Umbilical cord (tissue), 2 donors: ENCODE results near the gene NHERF1. TPM values are rescaled to one million over a fixed set of nuclear protein-coding genes. Genes with fewer than 3 reads are reported as not detected.

ENCODE experiments used
- DNase-seq: peaks from one replicate; pipeline ENCODE4 v3.0.0-alpha.2; 2015; ENCODE audit warnings: low spot score
- total RNA-seq: library from RNA; depleted of rRNA; stranded (reverse); fragments of >200 nt; gene quantifications from one replicate; pipeline ENCODE4 v1.2.3, GENCODE V29; 2014; ENCODE audit warnings: low replicate concordance; ENCODE audit not compliant: insufficient read depth

The NHERF1 gene
- total RNA-seq, 1 donor from 2014 or later: 12.5 TPM

GRCh38 chr17:74808714-74809430 lies 60.4 kb downstream of the NHERF1 start:
- DNase-seq: no peak

GRCh38 chr17:74810699-74811485 lies 62.5 kb downstream of the NHERF1 start:
- no peak for DNase-seq

- no peak for DNase-seq
Measured at GRCh38 chr17:74812109-74813009, 63.9 kb downstream of the NHERF1 start.

GRCh38 chr17:74814453-74814852 lies 66.0 kb downstream of the NHERF1 start:
- no peak for DNase-seq

GRCh38 chr17:74815067-74815466 lies 66.6 kb downstream of the NHERF1 start:
- DNase-seq: no peak

- no peak for DNase-seq
Measured at GRCh38 chr17:74815550-74816370, 67.3 kb downstream of the NHERF1 start.

- no peak for DNase-seq
Measured at GRCh38 chr17:74816905-74817620, 68.6 kb downstream of the NHERF1 start.

GRCh38 chr17:74818291-74818938 lies 70.0 kb downstream of the NHERF1 start:
- DNase-seq: no peak

Other genes with a start within 250 kb of the NHERF1 start
- 0.24 TPM for gene CD300LB, start 217.2 kb upstream of the NHERF1 start, total RNA-seq
- gene CD300C, start 202.5 kb upstream of the NHERF1 start, total RNA-seq: 0.48 TPM
- not detected for gene CD300H, start 181.1 kb upstream of the NHERF1 start, total RNA-seq
- gene CD300LD, start 156.3 kb upstream of the NHERF1 start, total RNA-seq: not detected
- 0.72 TPM for gene CD300E, start 124.9 kb upstream of the NHERF1 start, total RNA-seq
- gene CD300LF, start 35.7 kb upstream of the NHERF1 start, total RNA-seq: 3.1 TPM
- 4.6 TPM for gene RAB37, start 11.4 kb upstream of the NHERF1 start, total RNA-seq
- gene NAT9, start 27.7 kb downstream of the NHERF1 start, total RNA-seq: 18.1 TPM
- gene GRIN2C, start 111.3 kb downstream of the NHERF1 start, total RNA-seq: 4.1 TPM
- gene FDXR, start 124.4 kb downstream of the NHERF1 start, total RNA-seq: 1.7 TPM
- gene FADS6, start 145.0 kb downstream of the NHERF1 start, total RNA-seq: not detected
- 2.9 TPM for gene USH1G, start 174.6 kb downstream of the NHERF1 start, total RNA-seq
- gene OTOP2, start 175.6 kb downstream of the NHERF1 start, total RNA-seq: 0.72 TPM
- gene OTOP3, start 187.3 kb downstream of the NHERF1 start, total RNA-seq: not detected
- gene HID1, start 224.1 kb downstream of the NHERF1 start, total RNA-seq: 8.9 TPM
- 3.1 TPM for gene CDR2L, start 239.0 kb downstream of the NHERF1 start, total RNA-seq